Nephron progenitor cell (in vitro differentiated cells): Measurements from ENCODE around the gene NOC2L.

Experiments used
- DNase-seq: peaks from one replicate; pipeline ENCODE4 v3.0.0; 2021
- H3K27ac Mint-ChIP-seq: 2 replicates; pipeline ENCODE4 v1.8.0; 2021; ENCODE audit warnings: mild to moderate bottlenecking, moderate library complexity, mixed read lengths
- H3K27me3 Mint-ChIP-seq: 2 replicates; pipeline ENCODE4 v1.8.0; 2021; ENCODE audit warnings: mild to moderate bottlenecking, low read depth, mixed read lengths; ENCODE audit not compliant: poor library complexity
- H3K36me3 Mint-ChIP-seq: 2 replicates; pipeline ENCODE4 v1.8.0; 2021; ENCODE audit warnings: low read depth, mixed read lengths
- H3K4me1 Mint-ChIP-seq: 2 replicates; pipeline ENCODE4 v1.8.0; 2021; ENCODE audit warnings: mixed read lengths
- H3K4me3 Mint-ChIP-seq: 2 replicates; pipeline ENCODE4 v1.8.0; 2021; ENCODE audit warnings: mild to moderate bottlenecking, moderate library complexity, mixed read lengths
- H3K9me3 Mint-ChIP-seq: 2 replicates; pipeline ENCODE4 v1.8.0; 2021; ENCODE audit warnings: mild to moderate bottlenecking, moderate library complexity, mixed read lengths
- CTCF ChIP-seq: fragments of 200-600 bp; sonication (generic); IDR thresholded peaks from 2 replicates; pipeline ENCODE4 v1.5.0; 2021; ENCODE audit warnings: antibody characterized with exemption

NOC2L gene

GRCh38 chr1:912740-913301 is 46.2 kb downstream of the NOC2L start:
- no peak for DNase-seq
- TF ChIP-seq CTCF = peak; percentile 29
- Mint-ChIP-seq H3K4me1 (peaks cover 75% of the 10 kb centered on the region), H3K36me3 (peaks cover 5% of the 10 kb centered on the region), H3K27ac (no peak overlapping the region), H3K9me3 (peaks cover 4% of the 10 kb centered on the region), H3K27me3 (peaks cover 58% of the 10 kb centered on the region), H3K4me3 (peak overlapping the region; percentile 44)

- Mint-ChIP-seq H3K36me3 (peaks cover 5% of the 10 kb centered on the region), H3K4me1 (peaks cover 75% of the 10 kb centered on the region), H3K9me3 (peaks cover 4% of the 10 kb centered on the region), H3K27me3 (peaks cover 57% of the 10 kb centered on the region), H3K27ac (no peak overlapping the region), H3K4me3 (no peak overlapping the region)
- DNase-seq = no peak
- TF ChIP-seq CTCF = no peak
These were observed 46.9 kb downstream of the NOC2L start for GRCh38 chr1:911875-912739.

- H3K4me3 Mint-ChIP-seq = peak overlapping the region; percentile 50
- DNase-seq = no peak
These were observed 48.0 kb downstream of the NOC2L start for GRCh38 chr1:910881-911721.

GRCh38 chr1:910311-910880 is 48.7 kb downstream of the NOC2L start:
- Mint-ChIP-seq H3K4me3 (peak overlapping the region; percentile 13), H3K27me3 (peaks cover 63% of the 10 kb centered on the region), H3K27ac (peak overlapping the region; percentile 39), H3K4me1 (peaks cover 77% of the 10 kb centered on the region), H3K36me3 (peaks cover 5% of the 10 kb centered on the region), H3K9me3 (peaks cover 4% of the 10 kb centered on the region)
- DNase-seq = no peak
- no peak for TF ChIP-seq CTCF

More at GRCh38 chr1:910881-911721, 48.0 kb downstream of the NOC2L start:
- H3K9me3 Mint-ChIP-seq = peaks cover 4% of the 10 kb centered on the region
- H3K4me1 Mint-ChIP-seq = peaks cover 75% of the 10 kb centered on the region
- peaks cover 5% of the 10 kb centered on the region for H3K36me3 Mint-ChIP-seq
- peak overlapping the region; percentile 39 for H3K27ac Mint-ChIP-seq
- H3K27me3 Mint-ChIP-seq = peaks cover 63% of the 10 kb centered on the region
- no peak for TF ChIP-seq CTCF

- TF ChIP-seq CTCF = no peak
- no peak overlapping the region for H3K27ac Mint-ChIP-seq
- H3K9me3 Mint-ChIP-seq = peaks cover 4% of the 10 kb centered on the region
- no peak for DNase-seq
- H3K4me3 Mint-ChIP-seq = no peak overlapping the region
- peaks cover 5% of the 10 kb centered on the region for H3K36me3 Mint-ChIP-seq
- peaks cover 77% of the 10 kb centered on the region for H3K4me1 Mint-ChIP-seq
- H3K27me3 Mint-ChIP-seq = peaks cover 62% of the 10 kb centered on the region
These were observed 49.2 kb downstream of the NOC2L start for GRCh38 chr1:909861-910310.
